HG03432 (cell line): ENCODE measurements around the gene ACOD1.

Source experiments
- ATAC-seq: cut with Tn5 transposase; IDR thresholded peaks from one replicate; pipeline ENCODE4 v1.9.1; 2021; ENCODE audit warnings: mild to moderate bottlenecking, moderate library complexity; ENCODE audit not compliant: unreplicated experiment

Gene ACOD1

GRCh38 chr13:76983676-76984075 is 35.4 kb downstream of the ACOD1 start:
- ATAC-seq, result no peak

GRCh38 chr13:76991432-76991795 is 43.1 kb downstream of the ACOD1 start:
- ATAC-seq, result peak; percentile 31

- ATAC-seq, result peak; percentile 98
Measured at GRCh38 chr13:76991796-76992547, 43.7 kb downstream of the ACOD1 start, which contains the start of gene CLN5. CLN5 (plus strand) TSS chr13:76992081; CDS start chr13:76992099, 18 bp downstream.

- peak; percentile 5 for ATAC-seq
Measured at GRCh38 chr13:76992548-76993001, 44.3 kb downstream of the ACOD1 start.

GRCh38 chr13:76993021-76993420 is 44.7 kb downstream of the ACOD1 start:
- no peak for ATAC-seq

GRCh38 chr13:76993473-76993872 is 45.2 kb downstream of the ACOD1 start:
- ATAC-seq, result no peak

- no peak for ATAC-seq
Measured at GRCh38 chr13:76994281-76994680, 46.0 kb downstream of the ACOD1 start.

GRCh38 chr13:77000475-77000874 is 52.2 kb downstream of the ACOD1 start:
- no peak for ATAC-seq

GRCh38 chr13:77001540-77001939 is 53.2 kb downstream of the ACOD1 start:
- no peak for ATAC-seq

- ATAC-seq, result no peak
Measured at GRCh38 chr13:77001963-77002587, 53.8 kb downstream of the ACOD1 start.

GRCh38 chr13:77002590-77003190 is 54.4 kb downstream of the ACOD1 start:
- ATAC-seq, result no peak
